Muscle layer of duodenum (tissue), 2 donors: ENCODE measurements around the gene GDF10.

ENCODE experiments used
- H3K27ac ChIP-seq: one replicate; pipeline ENCODE4 v1.7.0; 2013; ENCODE audit warnings: mild to moderate bottlenecking, low read length
- H3K27me3 ChIP-seq: one replicate; pipeline ENCODE4 v1.7.0; 2013; ENCODE audit warnings: low read depth, mild to moderate bottlenecking, control low read depth, low read length
- H3K36me3 ChIP-seq, 2 donors: one replicate each; pipeline ENCODE4 v1.7.0; 2013; ENCODE audit warnings: low read length in 2 of 2, control low read depth in 1 of 2, mild to moderate bottlenecking in 1 of 2; ENCODE audit not compliant: insufficient read depth in 2 of 2, control insufficient read depth in 1 of 2
- H3K4me1 ChIP-seq, 2 donors: one replicate each; pipeline ENCODE4 v1.7.0; 2013; ENCODE audit warnings: low read length in 2 of 2, mild to moderate bottlenecking in 2 of 2, control low read depth in 1 of 2, moderate library complexity in 1 of 2; ENCODE audit not compliant: insufficient read depth in 2 of 2, control insufficient read depth in 1 of 2
- H3K4me3 ChIP-seq, 2 donors: one replicate each; pipeline ENCODE4 v1.7.0; 2013; ENCODE audit warnings: low read length in 2 of 2, low read depth in 1 of 2, mild to moderate bottlenecking in 1 of 2
- H3K9me3 ChIP-seq, 2 donors: one replicate each; pipeline ENCODE4 v1.7.0; 2013; ENCODE audit warnings: low read length in 2 of 2, control low read depth in 1 of 2, mild to moderate bottlenecking in 1 of 2; ENCODE audit not compliant: control insufficient read depth in 1 of 2
- donor health status: healthy.

Gene GDF10

GRCh38 chr10:47287365-47287802, 12.6 kb upstream of the GDF10 start:
- Histone ChIP-seq H3K4me1 (peaks cover 0 to 11% of the 10 kb centered on the region in 2 donors), H3K27me3 (no peaks in the 10 kb centered on the region), H3K36me3 (no peaks in the 10 kb centered on the region), H3K9me3 (no peaks in the 10 kb centered on the region), H3K4me3 (no peak overlapping the region), H3K27ac (no peak overlapping the region)

- Histone ChIP-seq H3K4me3 (no peak overlapping the region), H3K36me3 (no peaks in the 10 kb centered on the region), H3K27me3 (no peaks in the 10 kb centered on the region), H3K9me3 (no peaks in the 10 kb centered on the region), H3K27ac (no peak overlapping the region), H3K4me1 (peaks cover 0 to 11% of the 10 kb centered on the region in 2 donors)
Measured at GRCh38 chr10:47287805-47288204, 12.2 kb upstream of the GDF10 start.

DNA sequence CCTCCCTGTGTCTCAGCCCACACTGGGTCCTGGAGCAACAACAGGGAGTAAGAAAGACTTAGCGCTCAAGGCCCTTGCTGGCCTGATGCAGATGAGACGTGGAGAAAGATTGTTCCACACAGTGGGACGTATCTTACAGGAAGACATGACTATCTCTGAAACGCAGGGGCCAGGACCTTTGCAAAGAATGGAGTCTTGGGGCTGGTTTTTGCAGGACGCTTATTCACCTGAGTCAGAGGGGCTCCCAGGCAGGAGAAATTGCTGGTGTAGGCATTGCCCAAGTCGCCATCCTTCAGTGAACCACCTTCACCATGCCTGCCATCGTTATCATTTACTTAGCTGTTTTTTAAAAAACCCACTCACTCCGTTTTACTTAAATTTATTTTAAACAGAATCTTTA, 11.8 kb upstream of the GDF10 start:
- Histone ChIP-seq H3K36me3 (no peaks in the 10 kb centered on the region), H3K9me3 (no peaks in the 10 kb centered on the region), H3K27ac (no peak overlapping the region), H3K27me3 (no peaks in the 10 kb centered on the region), H3K4me3 (no peak overlapping the region), H3K4me1 (peaks cover 0 to 11% of the 10 kb centered on the region in 2 donors)

DNA sequence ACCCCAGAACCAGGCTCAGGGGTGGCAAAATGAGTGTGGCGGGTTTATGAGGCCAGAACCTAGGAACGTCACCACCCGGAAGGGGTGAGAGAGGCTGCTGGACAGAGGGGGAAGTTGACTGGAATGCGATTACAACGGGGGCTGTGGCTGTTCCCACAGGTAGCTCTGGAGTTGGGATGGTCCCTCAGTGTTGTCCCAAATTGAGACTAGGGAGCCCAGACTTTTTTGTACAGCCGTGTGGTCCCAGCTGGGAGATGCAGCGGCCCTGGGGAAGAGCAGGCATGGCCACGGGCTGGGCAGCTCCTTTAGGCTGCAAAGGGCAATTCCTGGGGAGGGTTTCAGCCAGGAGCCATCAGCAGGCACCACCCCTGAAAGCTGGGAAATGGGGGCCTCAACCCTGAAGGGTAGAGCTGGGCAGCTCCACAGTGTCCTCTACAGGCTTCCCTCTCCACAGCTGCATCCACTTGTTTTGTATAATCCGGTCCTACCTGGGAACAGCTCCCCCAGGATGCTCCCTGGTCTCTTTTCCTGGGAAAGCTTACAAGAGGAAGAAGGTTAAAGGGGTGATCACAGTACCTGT, 11.0 kb upstream of the GDF10 start:
- Histone ChIP-seq H3K27me3 (no peaks in the 10 kb centered on the region), H3K9me3 (no peaks in the 10 kb centered on the region), H3K4me1 (peaks cover 0 to 11% of the 10 kb centered on the region in 2 donors), H3K36me3 (no peaks in the 10 kb centered on the region), H3K27ac (no peak overlapping the region), H3K4me3 (no peak overlapping the region)

DNA sequence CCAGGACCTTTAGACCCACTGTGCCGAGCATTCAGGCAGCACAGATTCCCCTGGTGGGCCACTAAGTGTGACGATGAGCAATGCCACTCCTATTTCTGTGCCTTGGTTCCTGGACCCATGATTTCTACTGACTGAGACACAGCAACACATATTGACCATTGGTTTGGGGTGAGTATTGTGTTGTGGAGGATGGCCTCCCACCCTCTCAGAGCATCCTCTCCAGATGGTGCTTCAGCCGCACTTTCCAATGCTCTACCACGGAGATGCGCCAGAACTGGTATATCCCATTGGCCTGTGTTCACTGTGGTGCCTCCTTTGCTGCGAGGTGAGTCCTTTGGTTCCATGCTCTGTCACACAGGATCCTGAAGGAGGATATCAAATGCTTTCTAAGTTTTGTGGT, 10.1 kb upstream of the GDF10 start:
- no peaks in the 10 kb centered on the region for H3K9me3 ChIP-seq
- no peak overlapping the region for H3K27ac ChIP-seq
- peaks cover 0 to 11% of the 10 kb centered on the region in 2 donors for H3K4me1 ChIP-seq
- no peak overlapping the region for H3K4me3 ChIP-seq
- H3K27me3 ChIP-seq = no peaks in the 10 kb centered on the region
- H3K36me3 ChIP-seq = no peaks in the 10 kb centered on the region

DNA sequence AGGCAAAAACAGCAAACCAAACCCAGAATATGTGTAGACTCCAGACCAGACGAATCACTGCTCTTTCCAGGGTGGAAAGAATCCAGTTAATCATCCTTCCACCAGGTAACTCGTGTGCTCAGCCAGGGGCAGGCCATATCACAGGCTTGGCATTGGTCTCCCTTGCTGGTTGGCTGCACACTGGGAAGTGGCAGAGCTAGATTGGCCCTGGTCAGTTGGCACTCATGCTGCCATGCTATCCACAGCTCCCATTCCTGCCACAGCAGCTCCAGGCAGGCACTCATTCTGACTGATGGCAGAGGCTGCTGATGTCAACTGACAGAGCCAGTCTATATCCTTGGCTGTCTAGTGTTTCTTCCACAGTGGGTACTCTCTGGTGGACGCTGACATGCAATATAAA, 9.7 kb upstream of the GDF10 start:
- Histone ChIP-seq H3K4me3 (no peak overlapping the region), H3K4me1 (peaks cover 0 to 11% of the 10 kb centered on the region in 2 donors), H3K36me3 (no peaks in the 10 kb centered on the region), H3K9me3 (no peaks in the 10 kb centered on the region), H3K27me3 (no peaks in the 10 kb centered on the region), H3K27ac (no peak overlapping the region)

GRCh38 chr10:47291682-47292081, 8.3 kb upstream of the GDF10 start:
- no peak overlapping the region for H3K27ac ChIP-seq
- no peaks in the 10 kb centered on the region for H3K9me3 ChIP-seq
- peaks cover 0 to 9% of the 10 kb centered on the region in 2 donors for H3K4me1 ChIP-seq
- no peaks in the 10 kb centered on the region for H3K27me3 ChIP-seq
- no peak overlapping the region for H3K4me3 ChIP-seq
- H3K36me3 ChIP-seq = no peaks in the 10 kb centered on the region

GRCh38 chr10:47294057-47294456, 5.9 kb upstream of the GDF10 start:
- H3K27me3 ChIP-seq = no peaks in the 10 kb centered on the region
- H3K4me1 ChIP-seq = no peaks in the 10 kb centered on the region
- no peaks in the 10 kb centered on the region for H3K9me3 ChIP-seq
- no peak overlapping the region for H3K27ac ChIP-seq
- no peaks in the 10 kb centered on the region for H3K36me3 ChIP-seq
- no peak overlapping the region for H3K4me3 ChIP-seq

GRCh38 chr10:47294501-47294900, 5.5 kb upstream of the GDF10 start:
- no peaks in the 10 kb centered on the region for H3K27me3 ChIP-seq
- H3K9me3 ChIP-seq = no peaks in the 10 kb centered on the region
- H3K36me3 ChIP-seq = no peaks in the 10 kb centered on the region
- H3K4me3 ChIP-seq = no peak overlapping the region
- H3K4me1 ChIP-seq = no peaks in the 10 kb centered on the region
- no peak overlapping the region for H3K27ac ChIP-seq

GRCh38 chr10:47295411-47295810, 4.6 kb upstream of the GDF10 start:
- H3K27me3 ChIP-seq = no peaks in the 10 kb centered on the region
- H3K4me3 ChIP-seq = no peak overlapping the region
- H3K27ac ChIP-seq = no peak overlapping the region
- H3K4me1 ChIP-seq = peaks cover 0 to 9% of the 10 kb centered on the region in 2 donors
- H3K36me3 ChIP-seq = no peaks in the 10 kb centered on the region
- H3K9me3 ChIP-seq = no peaks in the 10 kb centered on the region

DNA sequence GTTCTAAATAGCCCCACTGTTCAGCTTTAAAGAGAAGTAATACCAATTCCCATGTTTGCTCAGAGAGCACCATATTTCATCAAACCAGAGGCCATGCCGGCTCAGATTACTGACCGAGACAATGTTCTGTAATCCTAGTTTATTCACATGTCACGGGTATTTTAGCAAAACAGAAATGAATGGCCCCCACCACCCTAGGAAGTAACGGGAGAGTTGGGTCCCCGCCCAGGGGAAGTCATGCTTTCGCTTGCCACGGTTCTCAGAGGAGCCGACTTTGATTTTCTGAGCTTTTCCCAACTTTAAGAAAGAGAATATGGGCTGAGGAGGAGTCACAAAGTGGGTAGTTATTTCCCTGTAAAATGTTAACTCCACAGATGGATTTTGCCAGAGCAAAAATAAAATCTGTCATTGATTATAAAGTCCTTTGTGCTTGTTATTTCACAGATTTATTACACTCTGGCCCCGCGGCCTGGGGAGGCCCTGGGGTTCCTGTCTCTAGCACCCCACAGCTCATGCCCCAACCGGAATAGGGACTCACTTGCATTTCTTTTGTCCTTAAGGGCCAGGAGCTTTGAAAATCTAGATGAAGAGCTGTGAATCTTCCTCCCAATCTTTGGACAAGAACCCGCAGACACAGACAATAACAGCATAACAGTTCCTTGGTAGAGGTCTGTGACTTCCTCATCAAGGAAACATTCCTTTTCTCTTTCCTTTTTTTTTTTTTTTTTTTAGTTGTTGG, 3.7 kb upstream of the GDF10 start:
- H3K4me1 ChIP-seq = peaks cover 0 to 18% of the 10 kb centered on the region in 2 donors
- no peaks in the 10 kb centered on the region for H3K36me3 ChIP-seq
- H3K4me3 ChIP-seq = no peak overlapping the region
- peaks cover 7% of the 10 kb centered on the region for H3K27me3 ChIP-seq
- no peak overlapping the region for H3K27ac ChIP-seq
- no peaks in the 10 kb centered on the region for H3K9me3 ChIP-seq

DNA sequence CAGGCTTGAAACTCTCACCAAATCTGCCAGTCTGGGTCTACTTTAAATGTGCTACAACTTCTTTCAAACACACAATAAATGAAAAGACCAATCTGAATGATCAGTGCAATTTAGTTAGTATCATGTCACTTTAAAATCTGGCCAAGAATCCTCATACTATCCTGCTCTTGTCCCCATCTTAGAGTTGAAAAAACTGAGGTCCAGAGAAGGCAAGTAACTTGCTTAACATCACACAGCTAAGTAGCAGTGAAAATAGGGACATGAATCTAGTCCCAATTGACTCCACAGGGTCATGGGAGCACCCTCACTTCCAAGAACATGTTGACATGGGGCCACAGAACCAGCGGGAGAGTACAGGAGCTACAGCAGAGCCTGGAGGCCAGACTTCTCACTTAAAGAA, 3.1 kb upstream of the GDF10 start:
- Histone ChIP-seq H3K4me1 (peaks cover 0 to 18% of the 10 kb centered on the region in 2 donors), H3K27ac (no peak overlapping the region), H3K27me3 (peaks cover 13% of the 10 kb centered on the region), H3K36me3 (no peaks in the 10 kb centered on the region), H3K9me3 (no peaks in the 10 kb centered on the region), H3K4me3 (no peak overlapping the region)
